Measurements from ENCODE around the gene FOSB. TPM values are rescaled to one million over a fixed set of nuclear protein-coding genes. Genes with fewer than 3 reads are reported as not detected.
A peak's percentile ranks its signal among the peaks of the same experiment; 100 is the strongest.

FOSB gene
- total RNA-seq, 1 experiment from 2014 or later, result 29.3 TPM

DNA sequence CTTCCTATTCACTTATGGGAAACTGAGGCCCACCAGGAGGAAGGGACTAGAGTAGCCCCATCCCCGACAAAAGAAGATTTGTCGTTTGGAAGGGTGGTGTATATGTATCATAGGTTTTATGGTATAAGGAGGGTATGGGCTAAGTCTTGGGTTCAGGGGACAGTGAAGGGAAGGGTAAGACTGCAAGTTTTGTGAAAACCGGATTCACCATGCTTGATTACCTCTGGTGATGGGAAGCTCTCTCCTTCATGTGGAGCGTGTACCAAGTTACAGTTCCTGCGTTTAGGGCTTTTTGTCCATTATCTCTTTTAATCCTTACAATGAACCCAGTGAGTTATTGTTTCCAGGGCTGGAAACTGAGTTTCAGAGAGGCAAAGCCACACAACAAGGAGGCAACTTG lies 43.3 kb downstream of the FOSB start:
- DNase-seq (ENCODE audit: unreplicated experiment), result no peak
- Mint-ChIP-seq H3K4me3 (ENCODE audit: unreplicated experiment) (no peak overlapping the region), H3K9me3 (ENCODE audit: unreplicated experiment) (no peaks in the 10 kb centered on the region), H3K27ac (ENCODE audit: low read depth, unreplicated experiment) (no peak overlapping the region), H3K4me1 (ENCODE audit: insufficient read depth, unreplicated experiment) (peaks cover 22% of the 10 kb centered on the region), H3K36me3 (ENCODE audit: insufficient read depth, unreplicated experiment) (peaks cover 22% of the 10 kb centered on the region), H3K27me3 (ENCODE audit: insufficient read depth, unreplicated experiment) (no peaks in the 10 kb centered on the region)
- ChIA-PET CTCF (interaction anchor here (0.6 kb wide), 1 partner anchor 72 kb away, joined by 4 read pairs; no protein-coding TSS in a partner anchor), POLR2A (interaction anchor here (1.5 kb wide), 1 partner anchor 25 kb away, joined by 4 read pairs; no protein-coding TSS in a partner anchor)
- intact Hi-C loops (cut with micrococcal nuclease), result no loop called here
- no TSS peak for BruUV-seq (replicated peaks)
- TF ChIP-seq, protein P1, sequence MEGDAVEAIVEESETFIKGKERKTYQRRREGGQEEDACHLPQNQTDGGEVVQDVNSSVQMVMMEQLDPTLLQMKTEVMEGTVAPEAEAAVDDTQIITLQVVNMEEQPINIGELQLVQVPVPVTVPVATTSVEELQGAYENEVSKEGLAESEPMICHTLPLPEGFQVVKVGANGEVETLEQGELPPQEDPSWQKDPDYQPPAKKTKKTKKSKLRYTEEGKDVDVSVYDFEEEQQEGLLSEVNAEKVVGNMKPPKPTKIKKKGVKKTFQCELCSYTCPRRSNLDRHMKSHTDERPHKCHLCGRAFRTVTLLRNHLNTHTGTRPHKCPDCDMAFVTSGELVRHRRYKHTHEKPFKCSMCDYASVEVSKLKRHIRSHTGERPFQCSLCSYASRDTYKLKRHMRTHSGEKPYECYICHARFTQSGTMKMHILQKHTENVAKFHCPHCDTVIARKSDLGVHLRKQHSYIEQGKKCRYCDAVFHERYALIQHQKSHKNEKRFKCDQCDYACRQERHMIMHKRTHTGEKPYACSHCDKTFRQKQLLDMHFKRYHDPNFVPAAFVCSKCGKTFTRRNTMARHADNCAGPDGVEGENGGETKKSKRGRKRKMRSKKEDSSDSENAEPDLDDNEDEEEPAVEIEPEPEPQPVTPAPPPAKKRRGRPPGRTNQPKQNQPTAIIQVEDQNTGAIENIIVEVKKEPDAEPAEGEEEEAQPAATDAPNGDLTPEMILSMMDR (IDR thresholded peaks at IDR 0.05; ENCODE audit: unreplicated experiment), result no peak

DNA sequence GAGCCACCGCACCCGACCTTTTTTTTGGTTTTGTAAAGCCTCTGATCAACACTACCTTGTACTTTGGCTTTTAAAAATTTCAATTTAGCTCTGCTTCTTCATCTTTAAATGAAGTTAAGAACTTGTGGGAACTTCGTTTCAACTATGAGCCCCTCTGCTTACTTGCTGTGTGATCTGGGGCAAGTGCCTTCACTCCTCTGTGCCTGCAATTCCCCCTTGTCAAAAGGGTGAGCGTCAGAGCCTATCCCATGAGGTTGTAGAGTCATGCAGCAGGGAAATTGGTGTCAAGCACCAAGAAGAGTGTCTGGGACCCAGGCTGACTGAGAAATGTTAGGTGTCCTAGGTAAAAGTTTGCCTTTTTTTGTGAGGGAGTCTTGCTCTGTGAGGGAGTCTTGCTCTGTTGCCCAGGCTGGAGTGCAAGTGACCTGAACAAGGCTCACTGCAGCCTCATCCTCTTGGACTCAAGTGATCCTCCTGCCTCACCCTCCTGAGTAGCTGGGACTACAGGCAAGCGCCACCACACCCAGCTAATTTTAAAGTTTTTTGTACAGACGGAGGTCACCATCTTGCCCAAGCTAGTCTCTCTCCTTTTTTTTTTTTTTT lies 45.2 kb downstream of the FOSB start:
- H3K4me1 Mint-ChIP-seq (ENCODE audit: insufficient read depth, unreplicated experiment), result peaks cover 26% of the 10 kb centered on the region
- H3K4me3 Mint-ChIP-seq (ENCODE audit: unreplicated experiment), result no peak overlapping the region
- H3K27ac Mint-ChIP-seq (ENCODE audit: low read depth, unreplicated experiment), result no peak overlapping the region

DNA sequence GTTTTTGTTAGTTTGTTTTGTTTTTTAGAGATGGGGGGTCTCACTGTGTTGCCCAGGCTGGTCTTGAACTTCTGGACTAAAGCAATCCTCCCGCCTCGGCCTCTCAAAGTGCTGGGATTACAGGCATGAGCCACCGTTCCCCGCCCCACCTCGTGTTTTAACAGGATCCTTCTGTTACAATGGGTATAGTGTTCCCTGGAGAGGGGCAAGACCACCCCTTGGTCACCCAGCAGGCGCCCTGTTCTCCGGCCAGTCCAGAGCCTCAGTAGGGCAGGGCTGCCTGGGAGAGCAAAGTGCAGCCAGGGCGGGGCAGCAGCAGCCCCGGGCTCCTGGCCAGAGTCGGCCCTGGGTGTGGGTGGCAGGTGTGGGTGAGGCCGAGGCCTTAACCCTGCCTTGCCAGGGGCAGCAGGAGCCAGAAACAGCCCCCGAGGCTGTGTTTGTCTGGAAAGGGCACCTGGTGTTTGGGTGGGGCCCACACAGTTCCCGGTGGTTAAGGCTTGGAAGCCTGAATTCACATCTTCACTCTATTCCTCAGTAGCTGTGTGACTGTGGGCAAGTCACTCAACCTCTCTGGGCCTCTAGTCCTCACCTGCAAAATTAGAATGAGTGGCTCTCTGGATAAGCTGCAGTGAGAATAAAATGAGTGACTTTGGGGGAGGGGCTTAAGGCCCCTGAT lies 46.7 kb downstream of the FOSB start:
- TF ChIP-seq, protein P1 (IDR thresholded peaks at IDR 0.05; ENCODE audit: unreplicated experiment), result no peak
- ChIA-PET POLR2A (interaction anchor here (0.7 to 1.9 kb wide), 4 partner anchors 14 to 127 kb away, joined by 3 to 5 read pairs (median 4); no protein-coding TSS in a partner anchor), CTCF (interaction anchor here (0.6 to 1.7 kb wide), 2 partner anchors 77 to 127 kb away, joined by 3 to 7 read pairs; no protein-coding TSS in a partner anchor)
- peaks cover 49% of the 10 kb centered on the region for H3K36me3 Mint-ChIP-seq (ENCODE audit: insufficient read depth, unreplicated experiment)
- BruUV-seq (replicated peaks), result no TSS peak
- peak overlapping the region; percentile 3 for H3K4me3 Mint-ChIP-seq (ENCODE audit: unreplicated experiment)
- no peak overlapping the region for H3K27ac Mint-ChIP-seq (ENCODE audit: low read depth, unreplicated experiment)
- intact Hi-C loops (cut with micrococcal nuclease), result no loop called here
- peaks cover 19% of the 10 kb centered on the region for H3K4me1 Mint-ChIP-seq (ENCODE audit: insufficient read depth, unreplicated experiment)
- no peaks in the 10 kb centered on the region for H3K9me3 Mint-ChIP-seq (ENCODE audit: unreplicated experiment)
- H3K27me3 Mint-ChIP-seq (ENCODE audit: insufficient read depth, unreplicated experiment), result no peaks in the 10 kb centered on the region
- peak; percentile 71 for DNase-seq (ENCODE audit: unreplicated experiment)

More for the DNA sequence above, 45.2 kb downstream of the FOSB start:
- TF ChIP-seq, protein P1 (IDR thresholded peaks at IDR 0.05; ENCODE audit: unreplicated experiment), result no peak
- POLR2A ChIA-PET, result no interaction called here
- Mint-ChIP-seq H3K36me3 (ENCODE audit: insufficient read depth, unreplicated experiment) (peaks cover 41% of the 10 kb centered on the region), H3K27me3 (ENCODE audit: insufficient read depth, unreplicated experiment) (no peaks in the 10 kb centered on the region), H3K9me3 (ENCODE audit: unreplicated experiment) (no peaks in the 10 kb centered on the region)
- intact Hi-C loops (cut with micrococcal nuclease), result no loop called here
- no peak for DNase-seq (ENCODE audit: unreplicated experiment)
- CTCF ChIA-PET, result interaction anchor here (0.7 to 1.0 kb wide), 2 partner anchors 27 to 351 kb away, joined by 3 read pairs; no protein-coding TSS in a partner anchor
- no TSS peak for BruUV-seq (replicated peaks)

DNA sequence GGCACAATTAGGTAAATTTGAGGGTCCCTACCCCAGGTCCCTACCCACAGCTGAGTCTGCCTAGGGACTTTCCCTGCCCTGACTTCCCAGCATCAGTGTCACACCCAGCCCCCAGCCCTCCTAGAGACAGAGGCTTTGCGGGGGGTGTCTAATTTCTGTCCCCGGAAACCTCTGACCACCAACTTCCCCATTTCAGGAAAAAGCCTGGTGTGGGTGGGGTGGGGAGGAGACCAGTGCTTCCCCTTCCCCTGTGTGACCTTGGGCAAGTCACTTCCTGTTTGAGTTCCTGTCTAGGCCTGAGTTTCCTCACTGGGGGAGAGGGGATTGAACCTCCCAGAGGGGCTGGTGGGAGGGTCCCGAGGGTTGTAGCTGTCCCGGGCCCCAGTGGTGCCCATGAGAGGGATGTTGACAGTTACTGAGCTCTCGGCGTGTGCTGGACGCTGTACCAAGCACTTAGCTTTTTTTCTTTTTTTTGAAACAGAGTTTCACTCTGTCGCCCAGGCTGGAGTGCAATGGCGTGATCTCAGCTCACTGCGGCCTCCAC lies 47.4 kb downstream of the FOSB start:
- peak overlapping the region; percentile 16 for H3K27ac Mint-ChIP-seq (ENCODE audit: low read depth, unreplicated experiment)
- CTCF ChIA-PET, result interaction anchor here (0.6 to 1.7 kb wide), 2 partner anchors 76 to 127 kb away, joined by 3 to 7 read pairs; no protein-coding TSS in a partner anchor
- DNase-seq (ENCODE audit: unreplicated experiment), result no peak
- no peak overlapping the region for H3K4me3 Mint-ChIP-seq (ENCODE audit: unreplicated experiment)
- H3K4me1 Mint-ChIP-seq (ENCODE audit: insufficient read depth, unreplicated experiment), result peaks cover 13% of the 10 kb centered on the region
- peaks cover 56% of the 10 kb centered on the region for H3K36me3 Mint-ChIP-seq (ENCODE audit: insufficient read depth, unreplicated experiment)
- intact Hi-C loops (cut with micrococcal nuclease), result no loop called here
- no peaks in the 10 kb centered on the region for H3K27me3 Mint-ChIP-seq (ENCODE audit: insufficient read depth, unreplicated experiment)
- POLR2A ChIA-PET, result interaction anchor here (0.7 to 1.9 kb wide), 4 partner anchors 13 to 127 kb away, joined by 3 to 5 read pairs (median 4); no protein-coding TSS in a partner anchor
- no TSS peak for BruUV-seq (replicated peaks)
- no peaks in the 10 kb centered on the region for H3K9me3 Mint-ChIP-seq (ENCODE audit: unreplicated experiment)
- TF ChIP-seq, protein P1 (IDR thresholded peaks at IDR 0.05; ENCODE audit: unreplicated experiment), result no peak
